ENCODE results near the gene ELMO1. TPM values are rescaled to one million over a fixed set of nuclear protein-coding genes. Genes with fewer than 3 reads are reported as not detected.

ELMO1 gene
- total RNA-seq, 1 experiment from 2014 or later = 7.8 TPM

GRCh38 chr7:37054624-37055241, 393.9 kb downstream of the ELMO1 start:
- H3K56ac ChIP-seq (ENCODE audit: insufficient read length, low read depth, low read length) = no peak overlapping the region
- H3K27ac ChIP-seq (ENCODE audit: insufficient read length, low read depth, low read length) = no peak overlapping the region
- no peak overlapping the region for H4K8ac ChIP-seq (replicated peaks; ENCODE audit: insufficient read length, low read depth, low read length)
- Mint-ChIP-seq H3K4me3 (no peak overlapping the region), H3K9me3 (0 out of 5 replicates have a peak, but pooled peaks cover 0 to 2% of the 10 kb centered on the region in 2 experiments), H3K27me3 (ENCODE audit: low read depth) (no peaks in the 10 kb centered on the region), H3K36me3 (ENCODE audit: insufficient read depth in 1 of 3, low read depth in 3 of 3) (no peaks in the 10 kb centered on the region; a peak in 1 of 7 replicates), H3K27ac (no peak overlapping the region), H3K4me1 (peaks cover 6 to 12% of the 10 kb centered on the region in 2 experiments)
- H4K20me1 ChIP-seq (ENCODE audit: control insufficient read depth, insufficient read depth, insufficient read length) = no peaks in the 10 kb centered on the region
- H3K23me2 ChIP-seq (ENCODE audit: insufficient read length, low read depth, low read length, poor library complexity, severe bottlenecking) = no peaks in the 10 kb centered on the region
- no peak overlapping the region for H3K23ac ChIP-seq (ENCODE audit: insufficient read length, low read depth, low read length)
- H2BK20ac ChIP-seq (ENCODE audit: low read depth, low read length, poor library complexity, severe bottlenecking) = no peak overlapping the region
- no peak overlapping the region for H2AK5ac ChIP-seq (ENCODE audit: insufficient read length, low read length)
- no peak overlapping the region for H2AFZ ChIP-seq (ENCODE audit: low read length)
- H2BK5ac ChIP-seq (ENCODE audit: insufficient read length, low read length) = no peak overlapping the region
- H3K79me1 ChIP-seq (ENCODE audit: insufficient read depth, low read depth, low read length, poor library complexity, severe bottlenecking) = no peaks in the 10 kb centered on the region
- no peak overlapping the region for H4K5ac ChIP-seq (ENCODE audit: insufficient read length, low read depth, low read length)
- H3K18ac ChIP-seq (ENCODE audit: insufficient read length, low read depth, low read length) = no peak overlapping the region
- no peak overlapping the region for H2BK15ac ChIP-seq (ENCODE audit: low read depth, low read length)
- no peak overlapping the region for H2BK12ac ChIP-seq (ENCODE audit: insufficient read length, low read depth, low read length)
- H3K4ac ChIP-seq (ENCODE audit: low read depth, low read length) = no peak overlapping the region
- H3K4me1 ChIP-seq (ENCODE audit: insufficient read depth, low read length) = no peaks in the 10 kb centered on the region
- no peak overlapping the region for H4K91ac ChIP-seq (ENCODE audit: insufficient read length, low read depth, low read length)
- no peak for DNase-seq
- H3K79me2 ChIP-seq (ENCODE audit: insufficient read depth, low read length) = no peaks in the 10 kb centered on the region
- TF ChIP-seq CTCF (conservative IDR thresholded peaks at IDR 0.05) = no peak
- H3K9me3 ChIP-seq (ENCODE audit: control insufficient read depth, low read depth, low read length) = no peaks in the 10 kb centered on the region
- no peak overlapping the region for H3K4me2 ChIP-seq (ENCODE audit: insufficient read depth, insufficient read length, low read length)
- no peak overlapping the region for H3T11ph ChIP-seq (ENCODE audit: low read length)
- WGBS (ENCODE audit: extremely low coverage, insufficient read length, low lambda C conversion rate) = no CpG with 5 or more reads among the region's 2 CpGs
- no peak overlapping the region for H3K14ac ChIP-seq (ENCODE audit: insufficient read depth, low read length)
- H3K27me3 ChIP-seq (ENCODE audit: insufficient read depth, low read length) = no peaks in the 10 kb centered on the region
- H2BK120ac ChIP-seq (ENCODE audit: low read depth, low read length, poor library complexity, severe bottlenecking) = no peak overlapping the region
- no peak overlapping the region for H3K9ac ChIP-seq (ENCODE audit: extremely low read depth, insufficient read length, low read length)
